GM21737 (cell line): ENCODE data around the gene SLC27A3.
"Not testable (repeated sequence)": the region's sequence is repeated elsewhere in the genome, so short reads cannot be mapped to it uniquely, and the experiment has no call there.

Source experiments
- ATAC-seq: cut with Tn5 transposase; IDR thresholded peaks from one replicate; pipeline ENCODE4 v1.9.1; 2021; ENCODE audit warnings: mild to moderate bottlenecking, moderate library complexity; ENCODE audit not compliant: unreplicated experiment

SLC27A3 gene

DNA sequence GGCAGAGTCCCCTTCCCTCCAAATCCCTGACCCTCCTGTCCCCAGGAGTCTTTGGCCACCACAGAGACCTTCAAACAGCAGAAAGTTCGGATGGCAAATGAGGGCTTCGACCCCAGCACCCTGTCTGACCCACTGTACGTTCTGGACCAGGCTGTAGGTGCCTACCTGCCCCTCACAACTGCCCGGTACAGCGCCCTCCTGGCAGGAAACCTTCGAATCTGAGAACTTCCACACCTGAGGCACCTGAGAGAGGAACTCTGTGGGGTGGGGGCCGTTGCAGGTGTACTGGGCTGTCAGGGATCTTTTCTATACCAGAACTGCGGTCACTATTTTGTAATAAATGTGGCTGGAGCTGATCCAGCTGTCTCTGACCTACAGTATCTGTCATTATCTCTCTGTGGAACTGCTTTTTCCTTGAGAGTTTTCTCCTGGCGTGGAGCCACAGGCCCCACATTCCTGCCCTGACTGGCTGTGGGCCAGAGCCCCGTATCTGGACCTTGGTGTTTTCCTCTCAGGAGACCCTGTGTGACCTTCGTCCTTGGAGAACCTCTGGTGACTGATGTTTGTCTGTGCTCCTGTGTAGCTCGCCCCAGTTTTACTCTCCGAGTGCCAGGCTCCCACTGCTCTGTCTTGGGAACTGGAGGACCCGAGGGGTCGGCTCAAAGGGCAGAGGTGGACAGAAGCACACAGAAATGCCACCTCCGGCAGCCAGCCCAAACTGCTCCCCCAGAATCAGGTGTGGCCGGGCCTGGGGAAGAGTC lies 4.8 kb downstream of the SLC27A3 start:
- ATAC-seq = no peak

- ATAC-seq = no peak
Measured at GRCh38 chr1:153780551-153780950, 5.3 kb downstream of the SLC27A3 start.

DNA sequence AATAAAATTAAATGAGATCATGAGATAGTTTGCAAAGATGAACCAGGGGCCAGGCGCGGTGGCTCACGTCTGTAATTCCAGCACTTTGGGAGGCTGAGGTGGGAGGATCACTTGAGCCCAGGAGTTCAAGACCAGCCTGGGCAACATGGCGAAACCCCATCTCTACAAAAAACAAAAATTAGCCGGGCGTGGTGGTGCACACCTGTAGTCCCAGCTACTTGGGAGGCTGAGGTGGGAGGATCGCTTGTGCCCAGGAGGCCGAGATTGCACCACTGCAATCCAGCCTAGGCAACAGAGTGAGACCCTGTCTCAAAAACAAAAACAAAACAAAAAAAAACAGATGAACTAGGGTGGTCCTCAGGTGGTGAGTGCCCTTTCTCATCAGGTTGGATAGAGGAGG lies 7.4 kb downstream of the SLC27A3 start:
- not testable (repeated sequence) for ATAC-seq

- ATAC-seq = peak; percentile 83
Measured at GRCh38 chr1:153783233-153784190, 8.3 kb downstream of the SLC27A3 start.

DNA sequence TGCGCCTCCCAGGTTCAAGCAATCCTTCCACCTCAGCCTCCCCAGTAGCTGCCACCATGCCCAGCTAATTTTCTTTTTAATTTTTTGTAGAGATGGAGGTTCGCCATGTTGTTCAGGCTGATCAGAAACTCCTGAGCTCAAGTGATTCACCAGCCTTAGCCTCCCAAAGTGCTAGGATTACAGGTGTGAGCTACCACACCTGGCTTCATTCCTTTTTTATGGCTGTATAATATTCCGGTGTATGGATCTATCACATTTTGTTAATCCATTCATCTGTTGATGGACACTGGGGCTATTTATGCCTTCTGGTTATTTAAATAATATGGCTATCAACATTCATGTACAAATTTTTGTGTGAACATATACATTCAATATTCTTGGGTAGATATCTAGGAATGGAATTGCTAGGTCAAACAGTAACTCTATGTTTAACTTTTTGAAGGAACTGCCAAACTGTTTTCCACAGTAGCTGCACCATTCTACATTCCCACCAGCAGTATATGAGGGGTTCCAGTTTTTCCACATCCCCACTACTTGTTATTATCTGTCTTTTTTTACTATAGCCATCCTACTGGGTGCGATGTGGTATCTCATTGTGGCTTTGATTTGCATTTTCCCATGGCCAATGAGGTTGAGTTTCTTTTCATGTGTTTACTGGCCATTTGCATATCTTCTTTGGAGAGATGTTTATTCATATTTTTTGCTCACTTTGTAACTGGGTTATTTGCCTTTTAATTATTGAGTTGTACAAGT lies 11.0 kb downstream of the SLC27A3 start:
- no peak for ATAC-seq

- no peak for ATAC-seq
Measured at GRCh38 chr1:153789478-153790034, 14.3 kb downstream of the SLC27A3 start.

- ATAC-seq = no peak
Measured at GRCh38 chr1:153790313-153790965, 15.2 kb downstream of the SLC27A3 start.

- peak; percentile 74 for ATAC-seq
Measured at GRCh38 chr1:153790966-153791647, 15.9 kb downstream of the SLC27A3 start.

DNA sequence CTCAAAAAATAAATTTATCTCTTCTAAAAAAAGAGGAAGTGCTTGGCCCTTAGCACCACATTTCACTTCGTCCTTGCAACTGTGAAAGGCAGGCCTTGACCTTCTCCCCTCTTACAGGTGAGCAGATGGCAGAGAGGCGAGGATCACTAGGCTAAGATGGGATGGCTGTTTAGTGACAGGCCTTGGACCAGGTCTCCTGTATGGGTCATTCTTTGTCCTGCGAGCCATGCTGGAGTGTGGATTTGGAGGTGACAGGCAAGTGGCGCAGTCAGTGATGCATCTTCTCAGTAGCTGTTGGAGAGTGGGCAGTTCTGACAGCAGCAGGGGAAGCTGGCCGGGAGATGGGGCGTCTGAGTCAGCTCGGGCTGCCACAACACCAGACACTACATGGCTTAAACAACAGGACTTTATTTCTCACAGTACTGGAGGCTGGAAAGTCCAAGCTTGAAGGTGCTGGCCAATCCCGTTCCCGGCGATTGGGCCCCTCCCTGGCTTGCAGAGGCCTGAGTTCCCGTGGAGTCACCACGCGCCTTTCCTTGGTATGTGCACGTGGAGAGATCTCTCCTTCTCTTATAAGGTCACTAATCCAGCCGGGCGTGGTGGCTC lies 16.5 kb downstream of the SLC27A3 start:
- ATAC-seq = no peak

- ATAC-seq = no peak
Measured at GRCh38 chr1:153792631-153793041, 17.4 kb downstream of the SLC27A3 start.

- no peak for ATAC-seq
Measured at GRCh38 chr1:153793261-153793972, 18.2 kb downstream of the SLC27A3 start.

DNA sequence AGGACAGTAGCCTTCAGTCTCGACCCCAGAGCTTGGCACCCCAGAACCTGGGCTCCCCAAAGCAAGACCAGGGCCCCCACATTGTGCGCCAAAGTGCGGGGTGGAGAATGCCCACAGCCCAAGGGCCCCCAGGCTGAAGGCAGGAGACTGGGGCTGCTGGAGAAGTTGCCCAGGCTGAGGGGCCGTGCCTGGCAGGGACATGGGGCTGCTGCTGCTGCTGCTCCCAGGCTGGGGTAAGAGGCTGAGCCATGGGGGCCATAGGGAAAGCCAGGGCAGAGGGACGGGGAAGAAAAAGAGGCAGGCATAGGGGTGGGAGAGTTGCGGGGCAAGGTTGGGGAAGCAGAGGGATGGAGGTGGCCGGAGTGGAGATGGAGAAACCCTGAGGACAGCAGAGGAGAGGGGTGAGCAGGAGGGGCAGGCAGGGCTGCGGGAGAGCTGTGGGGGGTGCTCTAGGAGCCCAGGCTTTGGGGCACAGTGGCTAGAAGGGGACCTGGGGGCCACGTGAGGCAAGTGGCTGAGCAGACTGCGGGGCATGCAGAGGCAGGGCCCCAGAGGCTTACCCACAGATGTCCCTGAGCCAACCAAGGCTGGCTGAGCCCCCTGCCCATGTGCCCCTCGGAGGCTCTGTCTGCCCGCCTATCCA lies 18.9 kb downstream of the SLC27A3 start:
- ATAC-seq = no peak

DNA sequence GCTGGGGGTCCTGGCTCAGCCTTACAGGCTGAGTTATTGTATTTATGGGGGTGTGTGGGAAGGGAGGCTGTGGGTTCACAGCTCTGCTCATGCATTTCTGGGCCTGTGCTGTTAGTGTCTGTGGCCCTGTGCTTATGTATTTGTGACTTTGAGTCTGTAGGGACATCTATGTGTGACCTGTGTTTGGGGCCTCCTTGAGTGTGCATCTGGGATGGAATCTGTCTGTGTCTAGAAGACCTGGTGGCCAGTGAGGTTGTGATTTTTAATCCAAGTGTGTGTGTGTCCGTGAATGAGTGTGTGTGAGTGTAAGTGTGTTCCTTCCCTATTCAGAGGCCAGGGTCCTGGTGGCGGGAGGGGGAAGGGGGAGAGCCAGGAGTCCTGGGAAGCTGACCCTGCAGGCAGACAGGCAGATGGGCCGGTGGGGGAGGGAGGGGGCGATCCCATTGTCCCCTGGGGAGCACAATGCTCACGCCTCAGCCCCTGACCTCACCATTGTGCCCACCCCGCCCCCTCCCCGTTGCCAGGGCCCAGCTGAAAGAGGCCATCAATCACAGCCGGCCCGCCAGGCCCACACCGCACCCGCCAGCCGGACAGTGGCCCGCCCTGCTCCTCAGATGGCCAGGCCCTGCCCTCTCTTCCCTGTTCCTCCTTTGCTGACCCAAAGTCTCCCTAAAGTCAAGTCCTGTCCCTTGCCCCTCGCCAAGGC lies 19.6 kb downstream of the SLC27A3 start:
- no peak for ATAC-seq

DNA sequence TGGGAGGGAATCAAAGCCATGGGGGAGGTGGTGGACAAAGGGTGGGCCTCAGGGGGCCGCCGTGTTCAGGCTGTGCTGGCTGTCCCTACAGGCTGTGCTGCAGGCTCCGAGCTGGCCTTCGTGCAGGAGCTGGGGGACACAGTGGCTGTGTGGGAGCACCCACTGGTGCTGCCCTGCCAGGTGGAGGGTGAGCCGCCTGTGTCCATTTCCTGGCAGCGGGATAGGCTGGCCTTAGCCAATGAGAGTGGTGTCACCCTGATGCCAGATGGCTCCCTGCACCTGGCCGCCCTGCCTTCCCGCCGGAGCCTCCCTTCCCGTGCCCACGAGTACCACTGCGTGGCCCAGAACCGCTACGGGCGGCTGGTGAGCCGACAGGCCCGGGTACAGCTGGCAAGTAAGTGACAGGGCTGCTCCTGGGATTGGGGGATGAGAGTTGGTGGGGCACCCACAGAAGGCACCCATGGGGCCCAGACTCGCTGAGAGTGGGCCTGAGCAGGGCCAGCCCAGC lies 20.2 kb downstream of the SLC27A3 start:
- no peak for ATAC-seq

DNA sequence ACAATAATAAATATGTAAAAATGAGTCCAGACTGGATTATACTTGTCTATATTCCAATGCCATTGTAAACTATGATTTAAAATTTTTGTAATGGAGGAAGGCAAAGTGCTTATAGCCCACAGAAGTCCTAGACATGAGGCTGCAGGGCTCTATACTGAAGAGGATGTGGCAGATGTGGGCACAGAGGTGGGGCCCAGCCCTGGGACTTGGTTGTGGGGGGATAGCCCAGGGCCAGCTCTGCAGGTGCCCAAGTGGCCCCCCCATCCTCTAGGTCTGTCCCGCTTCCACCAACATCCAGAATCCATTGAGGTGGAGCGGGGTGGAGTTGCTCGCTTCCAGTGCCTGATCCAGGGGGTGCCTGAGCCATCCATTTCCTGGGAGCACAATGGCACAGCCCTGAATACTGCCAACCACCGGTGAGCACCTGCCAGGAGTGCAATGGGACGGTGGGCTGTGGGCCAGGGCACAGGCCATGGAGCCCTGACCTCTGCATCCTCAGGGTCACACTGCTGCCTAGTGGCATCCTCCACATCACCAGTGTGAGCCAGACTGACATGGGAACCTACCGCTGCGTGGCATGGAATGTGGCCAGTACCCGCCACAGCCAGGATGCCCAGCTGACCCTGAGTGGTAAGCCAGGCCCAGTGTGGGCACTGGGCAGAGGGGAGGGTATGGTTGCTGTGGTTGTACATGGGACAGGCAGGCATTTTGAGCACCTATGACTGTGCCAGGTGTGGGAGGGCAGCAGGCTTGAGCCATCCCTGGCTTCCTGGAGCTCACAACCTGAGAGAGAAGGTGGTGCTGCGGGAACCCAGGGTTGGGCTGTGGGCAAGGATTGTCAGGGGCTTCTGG lies 21.0 kb downstream of the SLC27A3 start:
- no peak for ATAC-seq
